GM12891 (cell line): Measurements from ENCODE around the gene SUN5.

ENCODE experiments used
- PAX5 ChIP-seq: IDR thresholded peaks from 2 replicates; pipeline ENCODE4 v1.6.1; 2011; ENCODE audit warnings: low read length, moderate library complexity, mild to moderate bottlenecking; ENCODE audit not compliant: insufficient read depth, severe bottlenecking
- POLR2A ChIP-seq: IDR thresholded peaks from 2 replicates; pipeline ENCODE4 v1.6.1; 2011; ENCODE audit warnings: low read depth, low read length, control low read depth
- POLR2AphosphoS5 ChIP-seq: IDR thresholded peaks from 2 replicates; pipeline ENCODE4 v1.6.1; 2011; ENCODE audit warnings: low read depth, low read length, control low read depth
- POU2F2 ChIP-seq: IDR thresholded peaks from 2 replicates; pipeline ENCODE4 v1.6.1; 2011; ENCODE audit warnings: low read depth, mild to moderate bottlenecking, control low read depth, low read length, moderate library complexity
- SPI1 ChIP-seq: IDR thresholded peaks from 2 replicates; pipeline ENCODE4 v1.6.1; 2011; ENCODE audit warnings: low read depth, low read length, control low read depth
- TAF1 ChIP-seq: IDR thresholded peaks from 2 replicates; pipeline ENCODE4 v1.6.1; 2011; ENCODE audit warnings: low read depth, low read length, control low read depth

DNA sequence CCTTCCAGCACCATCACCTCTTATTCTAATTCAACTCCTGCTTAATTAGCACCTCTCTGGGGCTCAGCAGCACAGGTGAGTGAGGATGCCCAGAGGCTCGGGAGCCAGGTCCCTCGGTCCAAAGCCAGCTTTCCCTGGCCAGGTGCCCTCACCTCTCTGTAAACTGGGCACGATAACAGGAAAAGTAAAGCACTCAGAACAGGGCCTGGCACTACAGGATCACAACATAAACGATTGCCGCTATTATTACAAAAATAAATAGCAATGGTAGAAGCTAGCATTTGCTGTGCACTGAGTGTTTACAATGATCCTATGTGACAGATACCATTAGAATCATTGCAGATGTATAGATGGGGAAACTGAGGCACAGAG, 5.9 kb upstream of the SUN5 start:
- TF ChIP-seq POU2F2: no peak
- no peak for TF ChIP-seq POLR2AphosphoS5
- TF ChIP-seq TAF1: no peak
- no peak for TF ChIP-seq POLR2A
- TF ChIP-seq SPI1: no peak
- TF ChIP-seq PAX5: no peak
